Body of pancreas (tissue), 4 donors: ENCODE data around the gene SCGB1D1. TPM values are rescaled to one million over a fixed set of nuclear protein-coding genes. Genes with fewer than 3 reads are reported as not detected.

Source experiments
- ATAC-seq: fragments of 150-250 bp; one replicate; pipeline ENCODE4 v1.9.1; 2016
- DNase-seq, 4 donors: peaks; one replicate each; pipeline ENCODE4 v3.0.0-alpha.2; 2019
- H3K27ac ChIP-seq, 4 donors: fragments of 200-600 bp; sonication (generic); 1 replicate in 3 of 4; 2 replicates in 1 of 4; pipeline versions ENCODE4 v1.5.1 to v1.6.1; 2016 to 2019; ENCODE audit warnings: mild to moderate bottlenecking in 1 of 4, mixed read lengths in 1 of 4, moderate library complexity in 1 of 4
- H3K27me3 ChIP-seq, 2 donors: fragments of 200-600 bp; sonication (generic); one replicate each; pipeline ENCODE4 v1.6.0; 2016; ENCODE audit warnings: mild to moderate bottlenecking in 1 of 2
- H3K36me3 ChIP-seq, 2 donors: fragments of 200-600 bp; sonication (generic); replicated peaks in 1 of 2; 2 replicates each; pipeline ENCODE4 v1.5.1; 2016; ENCODE audit warnings: low read depth in 2 of 2; ENCODE audit not compliant: insufficient read depth in 1 of 2
- H3K4me1 ChIP-seq: fragments of 200-600 bp; sonication (generic); one replicate; pipeline ENCODE4 v1.6.0; 2016
- H3K4me3 ChIP-seq, 2 donors: fragments of 200-600 bp; sonication (generic); 1 replicate in 1 of 2; 2 replicates in 1 of 2; pipeline ENCODE4 v1.5.1; 2016 to 2019
- H3K9me3 ChIP-seq, 3 donors: fragments of 200-600 bp; sonication (generic); 1 replicate in 2 of 3; 2 replicates in 1 of 3; pipeline ENCODE4 v1.5.1; 2016
- POLR2A ChIP-seq, 3 donors: fragments of 450-650 bp; IDR thresholded peaks; one replicate each; pipeline ENCODE4 v1.6.1; 2016; ENCODE audit warnings: antibody characterized with exemption in 3 of 3, mild to moderate bottlenecking in 2 of 3
- WGBS, 2 donors: methylation state at CpG; one replicate each; pipeline ENCODE4 v1.1.5; 2017; 5-methylcytosine and 5-hydroxymethylcytosine counted together
- intact Hi-C: fragments of 100-400 bp; cut with DNase I; formaldehyde crosslinking; loops from one replicate; pipeline ENCODE4 v1.15.1; 2023
- total RNA-seq, 2 donors: library from RNA; depleted of rRNA; stranded (reverse); fragments of >200 nt; gene quantifications; one replicate each; pipeline ENCODE4 v1.1.0, GENCODE V29; 2016
- TF ChIP-seq, protein P1 (sequence below), 7 experiments: fragments of 450-650 bp in 4 of 7; fragments of 200-600 bp in 3 of 7; sonication (generic) in 3 of 7; IDR thresholded peaks; one replicate each; pipeline ENCODE4 v1.5.1; 2016 to 2019; ENCODE audit warnings: antibody characterized with exemption in 7 of 7

Gene SCGB1D1
- total RNA-seq, 2 donors from 2014 or later = not detected

DNA sequence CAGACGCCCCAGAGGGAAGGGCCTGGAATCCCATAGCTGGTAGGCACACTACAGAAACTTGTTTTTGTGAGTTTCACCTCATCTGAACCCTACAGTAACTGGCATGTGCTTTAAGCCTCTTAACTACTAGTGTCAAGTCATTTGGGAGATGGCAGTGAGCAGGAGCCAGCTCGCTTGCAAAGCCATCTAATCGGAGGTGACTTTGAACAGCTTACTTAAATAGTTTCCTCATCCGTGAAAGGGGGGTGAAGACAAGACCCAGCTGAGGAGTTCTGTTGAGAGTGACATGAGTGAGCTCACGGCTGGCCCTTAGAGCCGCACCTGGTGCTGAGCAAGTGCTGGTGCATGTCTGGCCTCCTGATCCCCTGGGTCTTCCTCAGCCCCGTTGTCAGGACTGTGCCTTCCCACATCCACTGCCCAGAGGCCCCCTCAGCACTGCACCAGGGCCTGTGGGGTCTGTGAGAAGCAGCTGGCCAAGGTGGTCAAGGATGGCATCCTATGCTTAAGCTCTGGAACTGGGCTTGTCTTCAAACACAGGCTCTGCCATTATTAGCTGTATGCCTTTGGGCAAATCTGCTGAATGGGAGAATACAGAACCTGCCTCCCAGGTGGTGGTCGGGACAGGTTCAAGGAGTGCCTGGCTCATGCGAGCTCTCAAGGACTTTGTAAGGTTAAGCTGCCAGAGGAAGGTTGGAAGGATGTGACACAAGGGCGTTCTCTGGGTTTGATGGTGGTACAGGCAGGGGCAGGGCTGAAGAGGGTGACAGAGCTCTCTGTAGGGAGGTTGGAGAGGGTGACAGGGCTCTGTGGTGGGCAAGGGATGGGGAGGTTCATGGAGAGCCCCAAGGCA lies 38.9 kb upstream of the SCGB1D1 start:
- Histone ChIP-seq H3K27me3 (no peaks in the 10 kb centered on the region), H3K9me3 (no peaks in the 10 kb centered on the region), H3K36me3 (peaks cover 0 to 18% of the 10 kb centered on the region in 2 donors), H3K4me3 (no peak overlapping the region), H3K4me1 (no peaks in the 10 kb centered on the region), H3K27ac (no peak overlapping the region)
- DNase-seq = no peak
- intact Hi-C loops = no loop called here
- WGBS, 2 donors = 91 to 96% methylated on average over 7 to 10 of the region's 10 CpGs
- TF ChIP-seq POLR2A (IDR thresholded peaks at IDR 0.05) = no peak
- TF ChIP-seq, protein P1, sequence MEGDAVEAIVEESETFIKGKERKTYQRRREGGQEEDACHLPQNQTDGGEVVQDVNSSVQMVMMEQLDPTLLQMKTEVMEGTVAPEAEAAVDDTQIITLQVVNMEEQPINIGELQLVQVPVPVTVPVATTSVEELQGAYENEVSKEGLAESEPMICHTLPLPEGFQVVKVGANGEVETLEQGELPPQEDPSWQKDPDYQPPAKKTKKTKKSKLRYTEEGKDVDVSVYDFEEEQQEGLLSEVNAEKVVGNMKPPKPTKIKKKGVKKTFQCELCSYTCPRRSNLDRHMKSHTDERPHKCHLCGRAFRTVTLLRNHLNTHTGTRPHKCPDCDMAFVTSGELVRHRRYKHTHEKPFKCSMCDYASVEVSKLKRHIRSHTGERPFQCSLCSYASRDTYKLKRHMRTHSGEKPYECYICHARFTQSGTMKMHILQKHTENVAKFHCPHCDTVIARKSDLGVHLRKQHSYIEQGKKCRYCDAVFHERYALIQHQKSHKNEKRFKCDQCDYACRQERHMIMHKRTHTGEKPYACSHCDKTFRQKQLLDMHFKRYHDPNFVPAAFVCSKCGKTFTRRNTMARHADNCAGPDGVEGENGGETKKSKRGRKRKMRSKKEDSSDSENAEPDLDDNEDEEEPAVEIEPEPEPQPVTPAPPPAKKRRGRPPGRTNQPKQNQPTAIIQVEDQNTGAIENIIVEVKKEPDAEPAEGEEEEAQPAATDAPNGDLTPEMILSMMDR (IDR thresholded peaks at IDR 0.05) = no peak
- ATAC-seq = no peak

DNA sequence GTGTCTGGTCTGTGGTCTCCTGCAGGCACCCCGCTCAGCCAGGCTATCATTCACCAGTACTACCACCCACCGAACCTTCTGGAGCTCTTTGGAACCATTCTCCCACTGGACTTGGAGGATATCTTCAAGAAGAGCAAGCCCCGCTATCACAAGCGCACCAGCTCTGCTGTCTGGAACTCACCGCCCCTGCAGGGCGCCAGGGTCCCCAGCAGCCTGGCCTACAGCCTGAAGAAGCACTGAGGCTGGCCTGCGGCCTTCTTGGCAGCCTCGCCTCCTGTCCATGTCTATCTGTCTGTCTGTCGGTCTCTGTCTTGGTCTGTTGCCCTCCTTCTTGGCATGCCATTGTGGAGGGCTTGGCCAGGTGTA lies 38.3 kb upstream of the SCGB1D1 start:
- TF ChIP-seq POLR2A (IDR thresholded peaks at IDR 0.05) = no peak
- TF ChIP-seq, protein P1 (IDR thresholded peaks at IDR 0.05) = no peak
- Histone ChIP-seq H3K4me3 (no peak overlapping the region), H3K27ac (no peak overlapping the region), H3K36me3 (peaks cover 0 to 15% of the 10 kb centered on the region in 2 donors), H3K27me3 (no peaks in the 10 kb centered on the region), H3K4me1 (no peaks in the 10 kb centered on the region), H3K9me3 (no peaks in the 10 kb centered on the region)
- intact Hi-C loops = no loop called here
- DNase-seq (no peak), ATAC-seq (no peak)
- WGBS, 2 donors = 90 to 96% methylated on average over 7 to 9 of the region's 9 CpGs

GRCh38 chr11:62152245-62153086 lies 37.5 kb upstream of the SCGB1D1 start:
- TF ChIP-seq, protein P1 (IDR thresholded peaks at IDR 0.05) = no peak
- no peak for TF ChIP-seq POLR2A (IDR thresholded peaks at IDR 0.05)
- H3K36me3 ChIP-seq = peaks cover 0 to 13% of the 10 kb centered on the region in 2 donors
- no peak overlapping the region for H3K4me3 ChIP-seq
- no peaks in the 10 kb centered on the region for H3K27me3 ChIP-seq
- H3K4me1 ChIP-seq = no peaks in the 10 kb centered on the region
- DNase-seq (no peak), ATAC-seq (no peak)
- no peaks in the 10 kb centered on the region for H3K9me3 ChIP-seq
- 90 to 94% methylated on average over 11 to 14 of the region's 14 CpGs for WGBS, 2 donors
- no peak overlapping the region for H3K27ac ChIP-seq
- intact Hi-C loops = no loop called here

- DNase-seq = no peak
- no peak for ATAC-seq
- 81 to 86% methylated on average over 2 of the region's 2 CpGs for WGBS, 2 donors
Measured at GRCh38 chr11:62153087-62153395, 37.0 kb upstream of the SCGB1D1 start.

More at GRCh38 chr11:62153087-62153395, 37.0 kb upstream of the SCGB1D1 start:
- Histone ChIP-seq H3K9me3 (no peaks in the 10 kb centered on the region), H3K4me1 (no peaks in the 10 kb centered on the region), H3K27ac (no peak overlapping the region), H3K27me3 (no peaks in the 10 kb centered on the region), H3K4me3 (no peak overlapping the region), H3K36me3 (peaks cover 0 to 9% of the 10 kb centered on the region in 2 donors)
- intact Hi-C loops = no loop called here
- no peak for TF ChIP-seq POLR2A (IDR thresholded peaks at IDR 0.05)
- TF ChIP-seq, protein P1 (IDR thresholded peaks at IDR 0.05) = no peak
